Thyroid gland (tissue), 4 donors: Measurements from ENCODE around the gene MAP3K5.

Source experiments
- POLR2A ChIP-seq, 2 donors: fragments of 450-650 bp; IDR thresholded peaks; one replicate each; pipeline ENCODE4 v1.6.1; 2017; ENCODE audit warnings: antibody characterized with exemption in 2 of 2, mild to moderate bottlenecking in 2 of 2, moderate library complexity in 1 of 2
- TF ChIP-seq, protein P1 (sequence below), 6 experiments: fragments of 200-600 bp in 3 of 6; fragments of 450-650 bp in 3 of 6; sonication (generic) in 3 of 6; IDR thresholded peaks; one replicate each; pipeline ENCODE4 v1.5.1; 2016 to 2019; ENCODE audit warnings: antibody characterized with exemption in 6 of 6, mild to moderate bottlenecking in 2 of 6, inconsistent platforms in 1 of 6, moderate library complexity in 1 of 6

DNA sequence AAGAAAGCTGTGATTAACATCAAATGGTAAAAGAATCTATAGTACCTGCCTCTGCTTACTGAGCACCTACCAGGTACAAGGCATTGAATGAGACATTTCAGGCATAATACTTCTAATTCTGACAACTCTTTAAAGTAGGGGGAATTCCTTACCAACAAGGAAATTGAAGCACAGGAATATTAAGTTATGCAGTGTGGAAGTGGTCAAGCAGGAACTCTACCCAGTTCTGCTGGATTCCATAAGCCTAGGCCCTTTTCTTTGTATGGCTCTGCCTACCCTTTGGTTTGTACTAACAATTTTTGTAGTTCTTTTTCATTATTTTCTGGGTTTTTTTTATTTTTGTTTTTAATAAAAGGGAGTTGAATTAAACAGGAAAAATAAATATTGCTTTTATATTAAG lies 114.5 kb downstream of the MAP3K5 start:
- TF ChIP-seq, protein P1, sequence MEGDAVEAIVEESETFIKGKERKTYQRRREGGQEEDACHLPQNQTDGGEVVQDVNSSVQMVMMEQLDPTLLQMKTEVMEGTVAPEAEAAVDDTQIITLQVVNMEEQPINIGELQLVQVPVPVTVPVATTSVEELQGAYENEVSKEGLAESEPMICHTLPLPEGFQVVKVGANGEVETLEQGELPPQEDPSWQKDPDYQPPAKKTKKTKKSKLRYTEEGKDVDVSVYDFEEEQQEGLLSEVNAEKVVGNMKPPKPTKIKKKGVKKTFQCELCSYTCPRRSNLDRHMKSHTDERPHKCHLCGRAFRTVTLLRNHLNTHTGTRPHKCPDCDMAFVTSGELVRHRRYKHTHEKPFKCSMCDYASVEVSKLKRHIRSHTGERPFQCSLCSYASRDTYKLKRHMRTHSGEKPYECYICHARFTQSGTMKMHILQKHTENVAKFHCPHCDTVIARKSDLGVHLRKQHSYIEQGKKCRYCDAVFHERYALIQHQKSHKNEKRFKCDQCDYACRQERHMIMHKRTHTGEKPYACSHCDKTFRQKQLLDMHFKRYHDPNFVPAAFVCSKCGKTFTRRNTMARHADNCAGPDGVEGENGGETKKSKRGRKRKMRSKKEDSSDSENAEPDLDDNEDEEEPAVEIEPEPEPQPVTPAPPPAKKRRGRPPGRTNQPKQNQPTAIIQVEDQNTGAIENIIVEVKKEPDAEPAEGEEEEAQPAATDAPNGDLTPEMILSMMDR (IDR thresholded peaks at IDR 0.05): no peak
- TF ChIP-seq POLR2A (IDR thresholded peaks at IDR 0.05): no peak
